HepG2 (cell line): ENCODE data around the gene ACSL6. TPM values are rescaled to one million over a fixed set of nuclear protein-coding genes. Genes with fewer than 3 reads are reported as not detected.

Experiments
- ATAC-seq: fragments of 200-7000 bp; cut with Tn5 transposase; 3 replicates; pipeline ENCODE4 v1.9.1; 2020; ENCODE audit warnings: mild to moderate bottlenecking, moderate library complexity
- BruUV-seq: library from RNA; stranded (reverse); fragments of 400-500 nt; replicated peaks from 2 replicates; lab custom pipeline; 2021; lab: Mats Ljungman, UMichigan
- CTCF ChIA-PET: fragments of 300-600 bp; formaldehyde crosslinking; extraction: SDS; loops from one replicate; lab custom pipeline; 2021; ENCODE audit warnings: low total read pairs, inconsistent platforms, low intra/inter-chr PET ratio; lab: Yijun Ruan, JAX
- POLR2A ChIA-PET: fragments of 350-600 bp; sonication (Branson Sonifier 250); formaldehyde crosslinking; loops from one replicate; lab custom pipeline; 2020; ENCODE audit warnings: antibody characterized with exemption, inconsistent platforms; lab: Yijun Ruan, JAX
- DNase-seq: peaks from one replicate; pipeline ENCODE4 v3.0.0-alpha.2; 2015; ENCODE audit warnings: low spot score
- FAIRE-seq: peaks from 3 replicates; lab custom pipeline; 2011; peaks lifted over from hg19 to GRCh38; lab: Jason Lieb, UNC
- H2AFZ ChIP-seq: one replicate; pipeline ENCODE4 v1.6.1; 2011; ENCODE audit warnings: low read length, inconsistent platforms
- H3K27ac ChIP-seq: fragments of 300-600 bp; 3 replicates; pipeline ENCODE4 v1.8.0; 2011; ENCODE audit warnings: mixed run types, mild to moderate bottlenecking, mixed read lengths, low read length, inconsistent platforms; ENCODE audit not compliant: insufficient read depth; ENCODE audit errors: extremely low read length
- H3K27me3 ChIP-seq, 2 experiments: fragments of 200-600 bp in 1 of 2; 2 replicates in 1 of 2; 3 replicates in 1 of 2; pipeline versions ENCODE4 v1.6.0 to v1.8.0; 2011; ENCODE audit warnings: low read length in 2 of 2, mild to moderate bottlenecking in 2 of 2, moderate library complexity in 2 of 2, inconsistent platforms in 1 of 2; ENCODE audit not compliant: insufficient read depth in 2 of 2, control insufficient read depth in 1 of 2
- H3K36me3 ChIP-seq, 2 experiments: fragments of 200-600 bp in 1 of 2; replicated peaks in 1 of 2; 2 replicates in 1 of 2; 3 replicates in 1 of 2; pipeline versions ENCODE4 v1.5.1 to v1.8.0; 2011; ENCODE audit warnings: low read length in 2 of 2, inconsistent platforms in 1 of 2; ENCODE audit not compliant: insufficient read depth in 2 of 2, control insufficient read depth in 1 of 2
- H3K4me1 ChIP-seq: 2 replicates; pipeline ENCODE4 v1.5.1; 2012; ENCODE audit warnings: low read length, inconsistent platforms; ENCODE audit not compliant: insufficient read depth
- H3K4me2 ChIP-seq: 2 replicates; pipeline ENCODE4 v1.6.0; 2011; ENCODE audit warnings: low read depth, low read length, inconsistent platforms
- H3K4me3 ChIP-seq, 3 experiments: fragments of 200-600 bp in 1 of 3; sonication (generic), shearing (Covaris generic) in 1 of 3; replicated peaks in 1 of 3; 2 replicates each; pipeline ENCODE4 v1.5.1; 2011 to 2016; ENCODE audit warnings: low read length in 3 of 3, inconsistent platforms in 2 of 3, low read depth in 2 of 3, mild to moderate bottlenecking in 2 of 3, control low read depth in 1 of 3, mixed read lengths in 1 of 3; ENCODE audit not compliant: insufficient read depth in 1 of 3
- H3K79me2 ChIP-seq: one replicate; pipeline ENCODE4 v1.6.1; 2011; ENCODE audit warnings: low read length, inconsistent platforms; ENCODE audit not compliant: insufficient read depth
- H3K9ac ChIP-seq: 2 replicates; pipeline ENCODE4 v1.6.0; 2011; ENCODE audit warnings: mild to moderate bottlenecking, low read depth, low read length, inconsistent platforms; ENCODE audit not compliant: insufficient read depth
- H3K9me3 ChIP-seq: 2 replicates; pipeline ENCODE4 v1.5.1; 2012; ENCODE audit warnings: mild to moderate bottlenecking, low read length
- H4K20me1 ChIP-seq: 2 replicates; pipeline ENCODE4 v1.6.0; 2011; ENCODE audit warnings: inconsistent platforms, mild to moderate bottlenecking, low read length, moderate library complexity; ENCODE audit not compliant: insufficient read depth
- MTF2 ChIP-seq: sonication (generic); formaldehyde crosslinking; IDR thresholded peaks from 2 replicates; pipeline ENCODE4 v1.5.0; 2020; ENCODE audit warnings: missing genetic modification reagents, borderline replicate concordance
- NCOA5 ChIP-seq: sonication (generic); formaldehyde crosslinking; IDR thresholded peaks from 2 replicates; pipeline ENCODE4 v1.4.0; 2020; ENCODE audit warnings: missing genetic modification reagents
- PLRG1 ChIP-seq: fragments of 450-650 bp; conservative IDR thresholded peaks from 2 replicates; pipeline ENCODE4 v1.6.1; 2016
- RBAK ChIP-seq: sonication (generic); formaldehyde crosslinking; IDR thresholded peaks from 2 replicates; pipeline ENCODE4 v1.5.1; 2020; ENCODE audit warnings: mild to moderate bottlenecking, missing genetic modification reagents
- ZNF432 ChIP-seq: sonication (generic); formaldehyde crosslinking; IDR thresholded peaks from 2 replicates; pipeline ENCODE4 v1.5.0; 2020; ENCODE audit warnings: missing genetic modification reagents, mild to moderate bottlenecking, borderline replicate concordance
- ZSCAN31 ChIP-seq: sonication (generic); formaldehyde crosslinking; IDR thresholded peaks from 2 replicates; pipeline ENCODE4 v1.5.0; 2020; ENCODE audit warnings: low read depth, mild to moderate bottlenecking, missing genetic modification reagents
- WGBS: methylation state at CpG from one replicate; pipeline ENCODE4 v1.1.6; 2017; ENCODE audit warnings: low lambda C conversion rate; 5-methylcytosine and 5-hydroxymethylcytosine counted together
- in situ Hi-C: cut with HindIII; loops from 2 replicates; pipeline ENCODE4 v1.10.0; 2017; ENCODE audit warnings: low pct_unique_long_range_greater_than_20kb; ENCODE audit not compliant: extremely low pct_ligation_motif_present
- intact Hi-C: fragments of 100-400 bp; cut with micrococcal nuclease; formaldehyde crosslinking; loops from one replicate; pipeline ENCODE4 v1.10.0; 2022; ENCODE audit not compliant: unreplicated experiment
- polyA plus RNA-seq, 8 experiments: library from polyadenylated mRNA; depleted of rRNA in 3 of 8; stranded (reverse) in 7 of 8; unstranded in 1 of 8; fragments of >200 nt; fragmentation: Illumina TruSeq in 4 of 8; extraction: Trizol in 4 of 8; gene quantifications; 2 replicates each; pipeline versions ENCODE4 v1.2.1 to v1.2.3, GENCODE V29; 2011 to 2016; ENCODE audit warnings: low read depth in 4 of 8, missing spikeins in 1 of 8, mixed read lengths in 1 of 8; ENCODE audit not compliant: insufficient read depth in 1 of 8
- total RNA-seq, 5 experiments: library from RNA; depleted of rRNA; stranded (reverse); fragments of >200 nt; fragmentation: Illumina TruSeq; extraction: Trizol; gene quantifications; 2 replicates each; pipeline ENCODE4 v1.2.3, GENCODE V29; 2016; ENCODE audit warnings: low read depth in 1 of 5

ACSL6 gene
- total and polyA plus RNA-seq, 2 of the 13 experiments (the other 11 are each of a cell fraction or from before 2014, with no cell fraction given) = 3.7 to 3.8 TPM

DNA sequence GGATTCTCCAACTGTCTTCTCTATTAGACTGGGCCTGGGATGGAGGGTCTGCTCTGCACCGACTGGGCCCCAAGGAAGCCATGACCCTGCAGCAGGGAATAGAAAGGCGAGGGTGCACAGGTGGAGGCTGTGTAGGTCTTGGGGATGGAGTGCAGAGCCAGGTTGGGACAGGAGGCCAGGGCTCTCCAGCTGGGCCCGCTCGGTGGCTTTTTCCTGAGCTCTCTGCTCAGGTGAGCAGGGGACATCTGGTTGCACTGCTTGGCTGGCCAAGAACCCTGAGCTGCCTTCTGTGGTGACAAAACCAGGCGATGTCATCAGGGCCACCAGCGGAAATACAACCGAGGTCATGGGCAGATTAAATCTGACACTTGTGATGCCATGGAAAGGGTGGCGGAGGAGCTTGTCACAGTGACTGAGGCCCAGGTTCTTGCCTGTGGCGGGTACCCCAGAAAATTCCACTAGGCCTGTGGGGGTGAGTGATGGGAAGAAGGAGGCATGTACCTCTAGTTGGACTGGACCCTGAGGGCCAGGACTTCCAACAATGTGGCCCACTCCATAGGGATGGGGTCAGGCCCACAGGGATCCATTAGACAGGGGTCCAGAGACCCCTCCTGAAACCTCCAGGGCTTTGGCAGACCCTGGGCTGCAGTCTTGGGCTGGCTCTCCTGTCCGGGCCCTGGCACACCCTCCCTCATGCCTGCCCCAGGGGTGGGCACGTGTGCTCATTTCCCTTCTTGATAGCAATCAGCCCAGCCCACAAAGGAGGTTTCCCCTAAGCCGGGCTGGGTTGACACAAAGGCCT lies 44.6 kb upstream of the ACSL6 start:
- in situ Hi-C loops (no loop called here), intact Hi-C loops (no loop called here)
- 36% methylated on average over 8 of the region's 12 CpGs for WGBS
- Histone ChIP-seq H4K20me1 (no peaks in the 10 kb centered on the region), H3K9me3 (no peaks in the 10 kb centered on the region), H3K4me2 (no peak overlapping the region), H3K4me1 (no peaks in the 10 kb centered on the region), H2AFZ (no peak overlapping the region), H3K27me3 (peaks cover 3 to 25% of the 10 kb centered on the region in 2 experiments; a peak in 3 of 5 replicates), H3K36me3 (no peaks in the 10 kb centered on the region), H3K4me3 (no peak overlapping the region), H3K9ac (no peak overlapping the region), H3K27ac (no peak overlapping the region), H3K79me2 (no peaks in the 10 kb centered on the region)
- FAIRE-seq (no peak), DNase-seq (no peak), ATAC-seq (no peak)
- no TSS peak for BruUV-seq
- CTCF ChIA-PET = no interaction called here
- POLR2A ChIA-PET = no interaction called here
- no peak for TF ChIP-seq RBAK
- no peak for TF ChIP-seq NCOA5 (CRISPR knock-in tag)
- TF ChIP-seq ZSCAN31 (CRISPR knock-in tag) = no peak
- TF ChIP-seq MTF2 (CRISPR knock-in tag) = no peak
- TF ChIP-seq PLRG1 = no peak

DNA sequence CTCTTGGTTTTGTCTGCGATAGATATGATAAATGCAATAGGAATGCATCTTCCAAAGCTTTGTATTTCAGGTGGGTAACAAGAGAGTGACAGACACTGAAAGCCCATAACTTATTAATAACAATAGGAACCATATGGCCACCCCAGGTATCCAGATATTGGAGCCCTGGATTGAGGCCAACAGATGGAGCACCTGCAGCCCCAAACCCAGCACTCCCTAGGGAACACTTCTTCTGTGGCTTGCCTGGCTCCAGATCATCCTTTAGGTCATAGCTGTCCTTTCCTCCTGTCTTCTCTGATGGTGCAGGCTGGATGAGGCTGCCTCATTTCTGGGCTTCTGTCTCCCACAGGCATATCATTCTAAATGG lies 44.0 kb upstream of the ACSL6 start:
- H3K36me3 ChIP-seq = no peaks in the 10 kb centered on the region
- H3K27ac ChIP-seq = no peak overlapping the region
- in situ Hi-C loops = no loop called here
- no peak overlapping the region for H2AFZ ChIP-seq
- TF ChIP-seq ZNF432 (CRISPR knock-in tag) = no peak
- no peak overlapping the region for H3K4me3 ChIP-seq
- ChIA-PET CTCF (no interaction called here), POLR2A (no interaction called here)
- no peak overlapping the region for H3K9ac ChIP-seq
- ATAC-seq = no peak
- WGBS = 50% methylated on average over 1 of the region's 1 CpG
- H3K27me3 ChIP-seq = peaks cover 3 to 31% of the 10 kb centered on the region in 2 experiments; a peak in 3 of 5 replicates
- no peaks in the 10 kb centered on the region for H3K79me2 ChIP-seq
- intact Hi-C loops = no loop called here
- H3K4me2 ChIP-seq = no peak overlapping the region
- no peaks in the 10 kb centered on the region for H4K20me1 ChIP-seq
- no peak for DNase-seq
- BruUV-seq = no TSS peak
- no peaks in the 10 kb centered on the region for H3K4me1 ChIP-seq
- FAIRE-seq = no peak
- H3K9me3 ChIP-seq = no peaks in the 10 kb centered on the region
